ENCODE results near the gene PYGB. TPM values are rescaled to one million over a fixed set of nuclear protein-coding genes. Genes with fewer than 3 reads are reported as not detected.

Gene PYGB
- total RNA-seq, 1 experiment from 2014 or later = 78.9 TPM

DNA sequence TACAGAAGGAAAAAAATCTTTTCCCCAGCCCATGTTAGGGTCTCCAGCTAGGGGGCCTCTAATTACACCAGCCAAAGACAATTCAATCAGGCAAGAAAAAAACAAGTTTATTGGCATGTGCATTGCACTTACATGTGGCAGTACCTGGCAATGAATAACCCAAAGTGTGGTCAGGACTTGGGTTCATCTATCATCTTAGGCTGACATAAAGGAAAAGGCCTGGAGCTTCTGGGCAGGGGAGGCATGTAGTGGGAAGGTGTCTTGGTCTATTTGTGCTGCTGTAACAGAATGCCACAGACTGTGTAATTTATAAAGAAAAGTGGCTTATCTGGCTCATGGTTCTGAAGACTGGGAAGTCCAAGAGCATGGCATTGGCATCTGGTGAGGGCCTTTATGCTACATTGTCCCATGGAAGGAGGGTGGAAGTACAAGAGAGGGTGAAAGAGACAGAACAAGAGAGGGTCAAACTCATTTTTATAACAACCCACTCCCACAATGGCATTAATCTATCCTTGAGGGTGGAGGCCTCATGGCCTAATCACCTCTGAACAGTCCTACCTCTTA is 4.4 kb upstream of the PYGB start:
- CTCF ChIA-PET = no interaction called here
- Histone ChIP-seq H3K4me1 (peaks cover 19% of the 10 kb centered on the region), H3K27me3 (replicated peaks; ENCODE audit: control insufficient read depth, insufficient read depth, low read length) (no peaks in the 10 kb centered on the region), H3K4me3 (ENCODE audit: low read depth, low read length) (no peak overlapping the region), H3K36me3 (ENCODE audit: control insufficient read depth, insufficient read depth, low read length) (no peaks in the 10 kb centered on the region), H3K9me3 (no peaks in the 10 kb centered on the region)
- H3K4me3 Mint-ChIP-seq (ENCODE audit: unreplicated experiment) = no peak overlapping the region
- no peak overlapping the region for H3K27ac Mint-ChIP-seq (ENCODE audit: unreplicated experiment)
- POLR2A ChIA-PET = no interaction called here
- peaks cover 9% of the 10 kb centered on the region for H3K36me3 Mint-ChIP-seq (ENCODE audit: insufficient read depth, unreplicated experiment)
- no peaks in the 10 kb centered on the region for H3K27me3 Mint-ChIP-seq (ENCODE audit: insufficient read depth, unreplicated experiment)
- intact Hi-C loops (cut with micrococcal nuclease; ENCODE audit: unreplicated experiment) = loop anchor here (10.0 kb wide), 1 partner anchor 179 kb away; no protein-coding TSS in a partner anchor
- BruUV-seq (replicated peaks) = no TSS peak
- H3K9me3 Mint-ChIP-seq (ENCODE audit: unreplicated experiment) = no peaks in the 10 kb centered on the region
- peaks cover 28% of the 10 kb centered on the region for H3K4me1 Mint-ChIP-seq (ENCODE audit: low read depth, unreplicated experiment)
- TF ChIP-seq, protein P1, sequence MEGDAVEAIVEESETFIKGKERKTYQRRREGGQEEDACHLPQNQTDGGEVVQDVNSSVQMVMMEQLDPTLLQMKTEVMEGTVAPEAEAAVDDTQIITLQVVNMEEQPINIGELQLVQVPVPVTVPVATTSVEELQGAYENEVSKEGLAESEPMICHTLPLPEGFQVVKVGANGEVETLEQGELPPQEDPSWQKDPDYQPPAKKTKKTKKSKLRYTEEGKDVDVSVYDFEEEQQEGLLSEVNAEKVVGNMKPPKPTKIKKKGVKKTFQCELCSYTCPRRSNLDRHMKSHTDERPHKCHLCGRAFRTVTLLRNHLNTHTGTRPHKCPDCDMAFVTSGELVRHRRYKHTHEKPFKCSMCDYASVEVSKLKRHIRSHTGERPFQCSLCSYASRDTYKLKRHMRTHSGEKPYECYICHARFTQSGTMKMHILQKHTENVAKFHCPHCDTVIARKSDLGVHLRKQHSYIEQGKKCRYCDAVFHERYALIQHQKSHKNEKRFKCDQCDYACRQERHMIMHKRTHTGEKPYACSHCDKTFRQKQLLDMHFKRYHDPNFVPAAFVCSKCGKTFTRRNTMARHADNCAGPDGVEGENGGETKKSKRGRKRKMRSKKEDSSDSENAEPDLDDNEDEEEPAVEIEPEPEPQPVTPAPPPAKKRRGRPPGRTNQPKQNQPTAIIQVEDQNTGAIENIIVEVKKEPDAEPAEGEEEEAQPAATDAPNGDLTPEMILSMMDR (IDR thresholded peaks at IDR 0.05; ENCODE audit: insufficient read depth in 1 of 2, low read depth in 1 of 2, low read length in 1 of 2, severe bottlenecking in 1 of 2, unreplicated experiment in 1 of 2) = no peak
- no peak for DNase-seq

DNA sequence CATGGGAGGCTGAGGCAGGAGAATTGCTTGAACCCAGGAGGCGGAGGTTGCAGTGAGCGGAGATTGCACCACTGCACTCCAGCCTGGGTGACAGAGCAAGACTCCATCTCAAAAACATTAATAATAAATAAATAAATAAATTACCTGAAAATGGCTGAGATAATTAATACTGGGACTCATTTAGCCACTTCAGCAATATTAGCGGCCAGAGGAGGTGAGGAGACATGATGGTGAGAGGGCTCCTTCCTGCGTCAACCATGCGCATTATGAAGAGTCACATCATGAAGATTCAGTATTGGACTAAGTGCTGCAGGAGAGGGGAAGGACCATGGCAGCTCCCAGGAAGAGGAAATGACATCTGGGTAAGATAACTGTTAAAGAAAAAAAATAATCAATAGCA is 2.9 kb upstream of the PYGB start:
- ChIA-PET POLR2A (no interaction called here), CTCF (no interaction called here)
- no peak for DNase-seq
- H3K27ac Mint-ChIP-seq (ENCODE audit: unreplicated experiment) = no peak overlapping the region
- no peaks in the 10 kb centered on the region for H3K27me3 ChIP-seq (replicated peaks; ENCODE audit: control insufficient read depth, insufficient read depth, low read length)
- no peak overlapping the region for H3K4me3 ChIP-seq (ENCODE audit: low read depth, low read length)
- TF ChIP-seq, protein P1 (IDR thresholded peaks at IDR 0.05; ENCODE audit: insufficient read depth in 1 of 2, low read depth in 1 of 2, low read length in 1 of 2, severe bottlenecking in 1 of 2, unreplicated experiment in 1 of 2) = no peak
- no TSS peak for BruUV-seq (replicated peaks)
- H3K9me3 Mint-ChIP-seq (ENCODE audit: unreplicated experiment) = no peaks in the 10 kb centered on the region
- no peaks in the 10 kb centered on the region for H3K27me3 Mint-ChIP-seq (ENCODE audit: insufficient read depth, unreplicated experiment)
- peaks cover 15% of the 10 kb centered on the region for H3K36me3 Mint-ChIP-seq (ENCODE audit: insufficient read depth, unreplicated experiment)
- peaks cover 24% of the 10 kb centered on the region for H3K4me1 ChIP-seq
- no peaks in the 10 kb centered on the region for H3K9me3 ChIP-seq
- H3K36me3 ChIP-seq (ENCODE audit: control insufficient read depth, insufficient read depth, low read length) = no peaks in the 10 kb centered on the region
- H3K4me1 Mint-ChIP-seq (ENCODE audit: low read depth, unreplicated experiment) = peaks cover 30% of the 10 kb centered on the region
- H3K4me3 Mint-ChIP-seq (ENCODE audit: unreplicated experiment) = no peak overlapping the region
- intact Hi-C loops (cut with micrococcal nuclease; ENCODE audit: unreplicated experiment) = loop anchor here (5.0 to 10.0 kb wide), 3 partner anchors 67 to 253 kb away; partner anchors contain the start of gene APMAP

DNA sequence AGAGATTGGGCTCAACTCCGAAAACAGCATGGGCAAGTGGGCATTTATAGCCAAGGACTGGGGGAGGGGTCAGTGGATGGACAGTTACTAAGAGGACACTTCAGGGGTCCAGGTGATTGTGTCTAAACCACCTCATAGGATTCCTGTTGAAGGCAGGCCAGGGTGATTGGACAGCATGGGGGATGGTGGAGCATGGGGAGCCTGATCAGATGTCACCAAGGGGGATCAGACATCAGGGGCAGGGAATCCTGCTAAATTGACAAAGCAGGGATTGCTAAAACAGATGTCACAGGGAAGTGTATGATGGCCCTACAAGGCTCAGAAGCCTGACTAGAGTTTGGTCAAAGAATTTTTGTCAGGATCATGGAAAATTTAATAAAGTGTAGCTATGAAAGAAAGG is 2.4 kb upstream of the PYGB start:
- Mint-ChIP-seq H3K9me3 (ENCODE audit: unreplicated experiment) (no peaks in the 10 kb centered on the region), H3K27ac (ENCODE audit: unreplicated experiment) (no peak overlapping the region), H3K27me3 (ENCODE audit: insufficient read depth, unreplicated experiment) (no peaks in the 10 kb centered on the region), H3K36me3 (ENCODE audit: insufficient read depth, unreplicated experiment) (peaks cover 15% of the 10 kb centered on the region), H3K4me1 (ENCODE audit: low read depth, unreplicated experiment) (peaks cover 30% of the 10 kb centered on the region), H3K4me3 (ENCODE audit: unreplicated experiment) (no peak overlapping the region)
- ChIA-PET POLR2A (no interaction called here), CTCF (no interaction called here)
- intact Hi-C loops (cut with micrococcal nuclease; ENCODE audit: unreplicated experiment) = loop anchor here (5.0 to 10.0 kb wide), 3 partner anchors 67 to 253 kb away; partner anchors contain the start of gene APMAP
- Histone ChIP-seq H3K36me3 (ENCODE audit: control insufficient read depth, insufficient read depth, low read length) (no peaks in the 10 kb centered on the region), H3K4me1 (peaks cover 24% of the 10 kb centered on the region), H3K9me3 (no peaks in the 10 kb centered on the region), H3K4me3 (ENCODE audit: low read depth, low read length) (no peak overlapping the region), H3K27me3 (replicated peaks; ENCODE audit: control insufficient read depth, insufficient read depth, low read length) (no peaks in the 10 kb centered on the region)
- no TSS peak for BruUV-seq (replicated peaks)
- TF ChIP-seq, protein P1 (IDR thresholded peaks at IDR 0.05; ENCODE audit: insufficient read depth in 1 of 2, low read depth in 1 of 2, low read length in 1 of 2, severe bottlenecking in 1 of 2, unreplicated experiment in 1 of 2) = no peak
- no peak for DNase-seq

Measured in Caco-2 (cell line).